ENCODE data around the gene NTRK2.

The NTRK2 gene

DNA sequence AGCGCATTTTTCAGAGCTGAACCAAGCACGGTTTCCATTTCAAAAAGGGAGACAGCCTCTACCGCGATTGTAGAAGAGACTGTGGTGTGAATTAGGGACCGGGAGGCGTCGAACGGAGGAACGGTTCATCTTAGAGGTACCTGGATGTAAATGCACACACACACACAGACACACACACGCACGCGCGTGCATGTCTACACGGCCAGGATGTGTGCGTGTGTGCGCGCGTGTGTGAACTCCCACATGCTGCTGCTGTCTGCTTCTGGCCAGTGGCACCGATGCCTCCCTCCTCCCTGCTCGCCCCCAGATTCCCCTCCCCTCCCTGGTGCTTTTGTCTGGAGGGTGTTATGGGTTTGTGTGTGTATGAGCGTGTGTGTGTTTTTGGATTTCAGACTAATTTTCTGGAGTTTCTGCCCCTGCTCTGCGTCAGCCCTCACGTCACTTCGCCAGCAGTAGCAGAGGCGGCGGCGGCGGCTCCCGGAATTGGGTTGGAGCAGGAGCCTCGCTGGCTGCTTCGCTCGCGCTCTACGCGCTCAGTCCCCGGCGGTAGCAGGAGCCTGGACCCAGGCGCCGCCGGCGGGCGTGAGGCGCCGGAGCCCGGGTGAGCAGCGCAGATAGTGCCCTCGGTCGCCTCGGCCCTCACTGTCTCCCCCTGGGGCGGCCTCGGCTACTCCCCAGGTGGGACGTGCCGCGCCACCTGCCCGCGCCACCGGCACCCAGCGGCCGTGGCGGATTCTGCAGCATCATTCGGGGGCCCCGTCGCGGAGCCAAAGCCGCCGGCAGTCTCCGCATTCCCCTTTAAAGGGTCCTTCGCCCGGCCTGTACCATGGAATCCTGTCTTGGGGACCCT, at the start of gene NTRK2:
NTRK2 (plus strand) TSS at position 442 of the 850 bp plus-strand sequence. CDS start 1,020 bp downstream, outside the sequence.
- no peak for DNase-seq

DNA sequence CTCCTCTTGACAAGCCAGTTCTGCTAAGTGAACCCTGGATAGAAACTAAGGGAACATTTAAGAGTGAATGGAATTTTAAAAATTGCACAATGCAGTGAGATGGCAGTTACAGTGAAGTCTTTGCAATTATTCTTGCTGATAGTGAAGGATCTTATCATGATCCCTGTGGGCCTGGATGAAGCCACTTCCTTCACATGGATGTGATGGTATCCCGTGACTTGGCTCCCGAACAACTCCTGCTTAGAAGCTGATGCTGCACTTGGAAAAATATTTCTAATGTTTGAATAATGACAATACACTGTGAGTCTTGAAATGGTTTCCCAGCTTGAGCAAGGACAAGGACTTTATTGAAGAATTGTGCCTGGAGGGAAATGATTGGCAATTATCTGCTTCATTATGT, 49.2 kb upstream of the NTRK2 start:
- no peak for DNase-seq

DNA sequence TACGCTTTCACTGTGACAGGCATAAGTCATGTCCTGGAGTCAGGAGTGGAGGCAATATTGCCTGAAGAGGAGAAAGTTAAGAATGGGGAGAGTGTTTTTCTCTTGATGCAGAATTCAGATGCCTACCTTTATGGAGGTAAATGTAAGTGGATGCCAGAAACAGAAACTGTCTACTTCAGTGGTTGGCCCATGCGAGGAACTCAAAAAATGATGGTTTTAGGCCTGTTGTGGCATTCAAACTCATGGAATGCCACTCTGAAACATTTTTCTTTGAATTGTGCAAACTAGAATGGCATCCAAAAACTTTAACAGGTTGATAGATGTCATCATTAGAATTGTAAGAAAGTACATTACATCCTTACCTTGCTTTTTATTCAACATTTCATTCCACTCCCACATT, 47.7 kb upstream of the NTRK2 start:
- no peak for DNase-seq

DNA sequence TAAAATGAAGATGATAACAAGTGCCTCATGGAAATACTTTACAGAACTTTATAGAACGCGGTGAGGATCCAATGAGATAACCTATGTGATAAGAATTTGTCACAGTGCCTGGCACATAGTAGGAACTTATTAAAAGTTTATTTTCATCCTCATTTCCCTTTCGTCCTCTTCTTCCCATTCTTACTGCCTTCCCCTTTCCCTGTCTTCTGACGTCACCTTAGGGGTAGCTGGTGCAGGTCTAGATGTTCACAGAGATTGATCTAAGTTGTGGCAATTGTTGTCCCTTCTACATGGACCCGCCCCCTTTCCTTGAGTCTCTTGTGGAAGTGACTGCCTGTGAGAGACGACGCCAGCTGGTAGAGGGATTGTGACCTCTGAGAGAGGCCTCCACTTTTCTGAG, 46.5 kb upstream of the NTRK2 start:
- no peak for DNase-seq

GRCh38 chr9:84636436-84636835, 33.1 kb upstream of the NTRK2 start:
- no peak for DNase-seq

GRCh38 chr9:84642553-84643141, 26.9 kb upstream of the NTRK2 start:
- no peak for DNase-seq

DNA sequence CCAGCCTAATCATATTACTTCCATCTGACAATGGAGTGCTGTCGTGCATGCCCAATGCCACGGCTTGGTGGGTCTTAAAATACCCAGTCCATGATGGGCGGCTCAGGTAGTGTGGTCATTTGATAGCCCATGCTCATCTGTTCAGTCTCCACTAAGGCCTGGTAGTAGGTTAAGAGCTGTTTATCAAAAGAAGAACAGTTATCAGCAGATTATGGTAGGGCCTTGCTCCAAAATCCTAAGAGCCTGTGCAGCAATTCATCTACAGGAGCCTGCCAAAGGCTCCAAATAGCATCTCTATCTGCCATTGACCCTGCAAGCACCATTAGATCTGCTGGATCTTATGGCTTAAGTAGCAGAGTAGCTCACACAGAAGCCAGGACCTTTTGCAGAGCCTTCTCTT, 21.8 kb upstream of the NTRK2 start:
- no peak for DNase-seq

DNA sequence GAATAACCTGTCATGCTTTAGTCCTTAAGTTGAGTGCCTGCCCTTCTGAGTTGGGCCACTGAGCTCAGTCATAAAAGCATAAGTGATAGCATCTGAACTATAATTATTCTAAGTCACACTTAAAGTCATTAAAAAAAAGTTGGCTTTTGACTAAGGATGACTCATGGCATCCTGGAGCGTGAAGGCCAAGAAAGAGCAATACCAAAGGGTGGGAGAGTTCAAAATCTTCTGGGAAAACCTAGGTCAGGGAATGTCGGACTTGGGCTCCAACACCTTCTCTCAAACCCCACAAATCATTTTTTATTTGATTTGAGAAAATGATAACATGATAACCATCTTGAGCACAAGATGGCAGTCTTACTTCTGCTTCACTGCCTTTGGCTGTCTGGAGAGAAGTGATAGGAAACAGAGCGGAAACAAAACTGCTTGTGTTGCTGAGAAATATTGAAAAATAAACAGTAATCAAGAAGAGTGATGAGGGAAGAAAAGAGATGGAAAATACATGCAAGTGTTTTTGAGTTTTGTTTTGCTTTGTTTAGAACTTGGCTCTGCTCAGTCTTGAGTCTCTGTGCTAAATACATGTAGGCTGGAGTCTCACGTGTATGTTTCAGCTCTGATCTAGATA, 16.9 kb upstream of the NTRK2 start:
- no peak for DNase-seq

DNA sequence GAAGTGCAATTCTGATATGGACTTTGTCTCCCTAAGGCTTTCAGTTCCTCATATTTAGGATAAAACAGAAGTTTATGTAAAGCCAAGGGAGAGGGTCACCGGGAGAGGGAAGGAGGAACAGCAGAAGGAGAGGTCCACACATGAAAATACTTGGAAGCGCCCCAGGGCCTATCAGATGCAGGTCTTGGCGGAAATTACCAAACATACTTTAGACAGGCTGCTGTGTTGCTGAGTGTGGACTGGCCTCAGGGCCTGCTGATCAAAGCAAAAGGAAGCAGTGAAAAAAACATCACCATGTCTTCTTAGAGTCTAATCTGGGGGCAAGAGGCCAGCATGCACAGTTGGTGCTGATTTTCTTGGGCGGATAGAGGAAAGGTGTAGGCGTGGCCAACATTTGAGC, 14.1 kb upstream of the NTRK2 start:
- DNase-seq: no peak

GRCh38 chr9:84659313-84659712, 10.2 kb upstream of the NTRK2 start:
- DNase-seq: no peak

- no peak for DNase-seq
Measured at GRCh38 chr9:84659773-84660172, 9.8 kb upstream of the NTRK2 start.

- no peak for DNase-seq
Measured at GRCh38 chr9:84667571-84668195, 1.8 kb upstream of the NTRK2 start.

- DNase-seq: no peak
Measured at GRCh38 chr9:84668196-84669012, 1.1 kb upstream of the NTRK2 start.

DNA sequence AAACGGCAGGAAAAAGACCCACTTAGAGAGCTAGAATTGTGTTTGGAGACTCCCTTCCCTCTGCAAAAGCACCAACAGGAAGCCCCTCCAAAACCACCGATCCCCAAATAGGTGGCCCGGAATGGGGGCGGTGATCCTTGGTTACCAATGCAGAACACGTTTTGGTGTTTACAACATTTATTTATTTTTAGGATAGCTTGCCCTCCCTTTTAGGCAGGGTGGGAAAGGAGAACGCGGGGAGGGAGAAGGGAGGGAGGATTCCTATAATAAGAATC, 579 bp upstream of the NTRK2 start:
- DNase-seq: no peak

DNA sequence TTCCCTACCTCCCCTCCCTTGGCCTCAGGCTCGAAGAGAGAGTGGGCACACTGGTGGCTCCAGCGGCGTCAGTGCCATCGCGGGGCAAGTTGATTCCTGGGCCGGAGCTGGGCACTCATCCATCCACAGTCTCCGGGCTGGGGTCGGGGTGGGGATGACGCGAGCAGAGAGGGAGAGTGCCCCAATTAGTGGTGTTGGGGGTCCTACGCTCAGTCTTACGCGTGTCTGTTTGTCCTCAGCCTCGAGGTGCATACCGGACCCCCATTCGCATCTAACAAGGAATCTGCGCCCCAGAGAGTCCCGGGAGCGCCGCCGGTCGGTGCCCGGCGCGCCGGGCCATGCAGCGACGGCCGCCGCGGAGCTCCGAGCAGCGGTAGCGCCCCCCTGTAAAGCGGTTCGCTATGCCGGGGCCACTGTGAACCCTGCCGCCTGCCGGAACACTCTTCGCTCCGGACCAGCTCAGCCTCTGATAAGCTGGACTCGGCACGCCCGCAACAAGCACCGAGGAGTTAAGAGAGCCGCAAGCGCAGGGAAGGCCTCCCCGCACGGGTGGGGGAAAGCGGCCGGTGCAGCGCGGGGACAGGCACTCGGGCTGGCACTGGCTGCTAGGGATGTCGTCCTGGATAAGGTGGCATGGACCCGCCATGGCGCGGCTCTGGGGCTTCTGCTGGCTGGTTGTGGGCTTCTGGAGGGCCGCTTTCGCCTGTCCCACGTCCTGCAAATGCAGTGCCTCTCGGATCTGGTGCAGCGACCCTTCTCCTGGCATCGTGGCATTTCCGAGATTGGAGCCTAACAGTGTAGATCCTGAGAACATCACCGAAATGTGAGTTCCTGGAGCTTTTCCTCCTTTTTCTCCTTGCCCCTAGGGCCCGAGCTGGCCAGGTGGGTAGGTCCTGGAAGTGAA, 861 bp downstream of the NTRK2 start:
- no peak for DNase-seq

GRCh38 chr9:84671586-84672521, 2.3 kb downstream of the NTRK2 start:
- no peak for DNase-seq

DNA sequence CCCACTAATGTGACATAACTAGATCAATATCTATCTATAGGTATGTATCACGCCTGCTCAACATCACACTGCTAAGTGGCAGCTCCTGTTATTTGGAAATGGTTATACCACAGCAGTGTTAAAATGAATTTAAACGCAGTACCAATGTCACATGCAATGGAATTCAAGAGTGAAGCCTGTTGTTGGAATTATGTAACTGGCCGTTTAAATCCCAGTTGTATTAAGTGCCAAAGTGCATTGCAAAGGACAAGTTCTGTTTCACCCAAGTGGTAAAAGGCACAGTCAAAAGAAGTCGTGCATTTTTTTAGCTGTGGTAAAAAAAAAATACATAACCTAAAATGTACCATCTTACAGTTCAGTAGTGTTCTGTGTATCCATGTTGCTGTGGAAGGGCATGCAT, 4.3 kb downstream of the NTRK2 start:
- DNase-seq: no peak

- DNase-seq: no peak
Measured at GRCh38 chr9:84677080-84677479, 7.6 kb downstream of the NTRK2 start.

DNA sequence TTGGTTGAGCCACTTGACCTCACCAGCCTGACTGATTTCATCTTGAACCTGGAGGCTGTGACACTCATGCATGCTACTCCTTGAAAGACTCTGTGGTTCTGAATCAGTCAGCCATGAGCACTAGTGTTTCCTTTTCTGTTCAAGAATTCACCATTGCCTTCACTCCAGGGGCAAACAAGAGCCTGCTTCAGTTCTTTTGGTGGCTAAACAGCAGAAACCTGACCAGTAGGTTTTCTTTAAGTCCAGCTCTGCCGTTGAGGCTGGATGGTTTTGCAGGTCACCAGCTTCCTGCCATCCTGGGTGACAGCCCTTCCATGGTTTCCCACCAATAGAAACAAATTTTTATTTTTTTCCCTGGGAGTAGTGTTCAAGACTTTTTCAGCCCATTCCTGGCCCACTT, 10.0 kb downstream of the NTRK2 start:
- no peak for DNase-seq

DNA sequence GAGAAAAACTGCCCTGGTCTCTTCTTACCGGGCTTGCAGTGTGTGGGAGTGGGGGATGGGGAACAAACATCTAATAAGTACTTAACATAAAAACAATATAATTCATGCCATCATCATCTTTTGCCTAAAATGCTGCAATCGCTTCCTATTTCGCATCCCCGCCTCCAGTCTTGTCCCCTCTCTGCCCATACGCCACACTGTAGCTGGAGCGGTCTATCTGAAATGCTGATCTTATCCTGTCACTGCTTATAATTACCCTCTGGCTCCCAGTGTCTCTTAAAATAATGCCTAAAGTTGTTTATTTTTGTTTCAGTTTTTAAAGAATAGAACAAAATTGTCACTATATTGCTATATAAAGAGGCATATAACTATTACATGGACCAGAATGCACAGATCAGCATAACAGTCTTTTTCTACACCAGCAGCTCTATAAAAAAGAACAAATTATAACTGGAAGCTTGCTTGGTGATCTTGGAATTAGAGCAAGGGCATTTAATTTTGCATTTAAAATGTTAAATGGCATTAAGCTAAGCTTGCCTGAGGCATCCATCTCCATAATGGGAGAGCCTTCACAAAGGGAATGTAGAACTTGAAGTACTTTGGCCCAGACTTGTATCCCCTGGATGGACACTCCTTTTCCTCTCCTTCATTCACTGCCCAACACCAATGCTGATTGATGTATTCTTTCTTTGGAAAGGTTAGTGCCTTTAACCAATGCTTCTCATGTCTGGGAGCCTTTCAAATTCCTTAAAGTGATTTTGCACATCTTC, 12.2 kb downstream of the NTRK2 start:
- no peak for DNase-seq
